Measurements from ENCODE around the gene RTKN. TPM values are rescaled to one million over a fixed set of nuclear protein-coding genes. Genes with fewer than 3 reads are reported as not detected.

Gene RTKN
- total RNA-seq, 1 experiment from 2014 or later = 94.0 TPM

- Histone ChIP-seq H3K4me3 (replicated peaks in 1 of 2; ENCODE audit: low read depth in 1 of 2, low read length in 2 of 2) (no peak overlapping the region), H3K4me2 (ENCODE audit: low read length) (no peak overlapping the region), H3K79me2 (ENCODE audit: insufficient read depth, low read length) (no peaks in the 10 kb centered on the region), H3K9ac (ENCODE audit: low read length) (no peak overlapping the region), H3K27me3 (ENCODE audit: insufficient read depth, low read length) (no peaks in the 10 kb centered on the region), H4K20me1 (ENCODE audit: insufficient read depth) (no peaks in the 10 kb centered on the region), H3K9me2 (ENCODE audit: insufficient read depth) (no peaks in the 10 kb centered on the region), H2AFZ (ENCODE audit: low read depth, low read length, poor library complexity, severe bottlenecking) (no peak overlapping the region), H3K36me3 (ENCODE audit: control insufficient read depth in 1 of 2, insufficient read depth in 2 of 2, low read length in 2 of 2) (peaks cover 28 to 41% of the 10 kb centered on the region in 2 experiments), H3K27ac (ENCODE audit: low read depth, low read length) (no peak overlapping the region), H3K4me1 (ENCODE audit: control insufficient read depth in 1 of 2, insufficient read depth in 2 of 2, low read length in 2 of 2) (peaks cover 0 to 36% of the 10 kb centered on the region in 2 experiments; a peak in 3 of 4 replicates), H3K9me3 (ENCODE audit: control insufficient read depth in 1 of 2, insufficient read depth in 1 of 2, low read depth in 1 of 2, low read length in 2 of 2) (no peaks in the 10 kb centered on the region)
- no peak for DNase-seq (ENCODE audit: low read depth, low spot score)
- ChIA-PET CTCF (no interaction called here), POLR2A (no interaction called here), RAD21 (ENCODE audit: low non-redundant PET in 1 of 2, low total read pairs in 2 of 2, uncharacterized antibody in 2 of 2, unreplicated experiment in 2 of 2) (no interaction called here)
- TF ChIP-seq POLR2AphosphoS5 (IDR thresholded peaks at IDR 0.05; ENCODE audit: low read depth, low read length) = 0 out of 2 replicates have a peak, but pooled peaks have one; percentile 26
- TF ChIP-seq ZBTB33 (IDR thresholded peaks at IDR 0.05; ENCODE audit: extremely low read depth, insufficient replicate concordance, low read length) = no peak
- intact Hi-C loops (cut with micrococcal nuclease) = no loop called here
- no peak for ATAC-seq
- no TSS peak for BruUV-seq (replicated peaks)
Measured at GRCh38 chr2:74424995-74425406, 16.7 kb downstream of the RTKN start.

GRCh38 chr2:74424139-74424992, 17.4 kb downstream of the RTKN start:
- intact Hi-C loops (cut with micrococcal nuclease) = no loop called here
- no peak; the same call in 1 of the 2 replicates for TF ChIP-seq POLR2AphosphoS5 (IDR thresholded peaks at IDR 0.05; ENCODE audit: low read depth, low read length)
- no peak for TF ChIP-seq RAD21 (IDR thresholded peaks at IDR 0.05; ENCODE audit: low read depth)
- no peak for TF ChIP-seq SRF (IDR thresholded peaks at IDR 0.05; ENCODE audit: low read depth)
- no peak for TF ChIP-seq FOSL1 (IDR thresholded peaks at IDR 0.05; ENCODE audit: low read depth)
- TF ChIP-seq SP1 (IDR thresholded peaks at IDR 0.05; ENCODE audit: low read depth) = no peak
- TF ChIP-seq CTCF (IDR thresholded peaks at IDR 0.05 in 2 of 3, conservative IDR thresholded peaks at IDR 0.05 in 1 of 3; ENCODE audit: borderline replicate concordance in 1 of 3, insufficient read depth in 1 of 3, low read depth in 2 of 3, low read length in 2 of 3) = no peak
- TF ChIP-seq SIN3A (IDR thresholded peaks at IDR 0.05; ENCODE audit: low read depth) = no peak
- TF ChIP-seq YY1 (IDR thresholded peaks at IDR 0.05; ENCODE audit: extremely low read depth, insufficient replicate concordance, low read depth, low read length) = no peak
- no peak for TF ChIP-seq ZFX (IDR thresholded peaks at IDR 0.05)

More at GRCh38 chr2:74424139-74424992, 17.4 kb downstream of the RTKN start:
- BruUV-seq (replicated peaks) = no TSS peak
- Histone ChIP-seq H2AFZ (ENCODE audit: low read depth, low read length, poor library complexity, severe bottlenecking) (no peak overlapping the region), H4K20me1 (ENCODE audit: insufficient read depth) (no peaks in the 10 kb centered on the region), H3K36me3 (ENCODE audit: control insufficient read depth in 1 of 2, insufficient read depth in 2 of 2, low read length in 2 of 2) (peaks cover 23 to 35% of the 10 kb centered on the region in 2 experiments), H3K4me3 (replicated peaks in 1 of 2; ENCODE audit: low read depth in 1 of 2, low read length in 2 of 2) (no peak overlapping the region), H3K4me2 (ENCODE audit: low read length) (no peak overlapping the region), H3K9me3 (ENCODE audit: control insufficient read depth in 1 of 2, insufficient read depth in 1 of 2, low read depth in 1 of 2, low read length in 2 of 2) (no peaks in the 10 kb centered on the region), H3K4me1 (ENCODE audit: control insufficient read depth in 1 of 2, insufficient read depth in 2 of 2, low read length in 2 of 2) (peaks cover 0 to 36% of the 10 kb centered on the region in 2 experiments; a peak in 3 of 4 replicates), H3K27me3 (ENCODE audit: insufficient read depth, low read length) (no peaks in the 10 kb centered on the region), H3K9ac (ENCODE audit: low read length) (no peak overlapping the region), H3K9me2 (ENCODE audit: insufficient read depth) (no peaks in the 10 kb centered on the region), H3K79me2 (ENCODE audit: insufficient read depth, low read length) (no peaks in the 10 kb centered on the region), H3K27ac (ENCODE audit: low read depth, low read length) (no peak overlapping the region)
- POLR2A ChIA-PET = no interaction called here
- CTCF ChIA-PET = no interaction called here
- ATAC-seq = no peak
- no peak for DNase-seq (ENCODE audit: low read depth, low spot score)
- RAD21 ChIA-PET (ENCODE audit: low non-redundant PET in 1 of 2, low total read pairs in 2 of 2, uncharacterized antibody in 2 of 2, unreplicated experiment in 2 of 2) = no interaction called here
